NCI-H510A treated with DMSO at 0.1 percent for 48 hours (cell line): ENCODE data around the gene GAK.
A peak's percentile ranks its signal among the peaks of the same experiment; 100 is the strongest.
"Not testable (repeated sequence)": the region's sequence is repeated elsewhere in the genome, so short reads cannot be mapped to it uniquely, and the experiment has no call there.

Source experiments
- DNase-seq: peaks from one replicate; lab custom pipeline; 2025; lab: John Stamatoyannopoulos, UW

GAK gene

DNA sequence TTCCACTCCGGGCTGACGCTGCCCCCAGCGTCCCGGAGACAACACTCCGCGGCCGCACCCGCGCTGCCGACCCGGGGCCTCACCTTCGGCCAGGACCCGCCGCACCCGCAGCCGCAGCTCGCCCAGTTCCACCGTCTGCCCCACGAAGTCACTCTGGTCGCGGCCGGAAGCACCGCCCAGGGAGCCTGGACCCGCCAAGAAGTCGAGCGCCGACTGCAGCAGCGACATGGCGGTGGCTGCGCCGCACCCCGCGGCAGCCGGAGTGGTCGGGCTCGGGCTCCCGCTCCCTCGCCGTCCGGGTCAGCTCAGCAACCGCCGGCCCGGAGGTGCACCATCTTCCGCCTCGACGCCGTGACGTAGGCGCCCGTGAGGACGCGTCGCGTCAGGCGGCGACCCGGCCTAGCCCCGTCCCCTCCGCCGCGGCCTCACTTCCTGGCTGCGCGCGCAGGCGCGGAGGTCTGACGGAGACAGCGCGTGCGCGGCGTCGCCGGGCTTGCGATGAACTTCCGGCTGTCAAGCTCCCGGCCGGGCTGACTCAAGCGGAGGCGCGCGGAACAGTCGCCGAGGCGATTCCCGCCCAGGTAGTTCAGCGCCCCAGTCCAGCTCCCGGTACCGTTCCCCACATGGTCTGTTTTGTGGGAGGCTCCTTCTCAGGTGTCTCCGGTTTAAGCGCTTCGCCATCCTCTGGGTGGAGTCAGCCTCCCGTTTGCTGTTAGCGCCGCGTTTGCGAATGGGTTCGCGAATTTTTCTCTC is at the start of gene GAK, which contains the start of gene TMEM175:
GAK (minus strand) TSS at position 357 of the 753 bp plus-strand sequence; CDS start at position 228, 129 bp downstream.
TMEM175 (plus strand) TSS at position 501 of the 753 bp plus-strand sequence. CDS start 15,280 bp downstream, outside the sequence.
- peak; percentile 76 for DNase-seq

DNA sequence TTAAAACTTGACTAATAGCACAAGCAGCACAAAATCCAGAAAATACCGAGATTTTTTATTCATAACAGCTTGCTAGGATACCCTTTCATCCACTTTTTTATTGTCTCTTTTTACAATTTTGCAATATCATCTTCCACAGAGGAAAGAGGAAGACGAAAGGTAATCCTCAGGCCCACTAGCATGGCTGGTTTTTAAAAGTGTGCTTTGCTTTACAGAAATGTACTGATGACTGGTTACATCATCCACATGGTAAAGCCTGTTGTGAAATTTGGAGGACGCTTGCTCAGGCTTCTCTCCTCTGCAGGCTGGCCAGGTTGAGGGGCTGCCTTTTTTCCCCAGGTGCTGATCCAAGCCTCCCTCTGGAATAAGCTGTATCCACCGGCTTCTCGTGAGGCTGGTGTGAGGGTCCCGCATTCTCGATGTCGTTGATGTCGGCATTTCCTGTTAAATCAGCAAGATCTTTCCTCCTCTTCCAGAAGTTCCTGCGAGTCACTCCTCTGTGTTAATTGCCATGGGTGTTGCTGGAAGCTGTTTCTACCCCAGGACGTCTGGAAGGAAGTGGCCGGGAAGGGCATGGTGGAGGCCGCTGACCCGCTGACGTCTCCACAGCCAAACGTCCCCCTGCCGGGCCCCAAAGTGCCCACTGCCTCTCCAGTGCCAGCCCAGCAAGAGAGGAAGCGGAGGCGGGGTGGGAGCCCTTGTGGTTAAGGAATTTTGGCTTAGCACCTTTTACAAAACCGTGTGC is 47.0 kb upstream of the GAK start:
- no peak for DNase-seq

DNA sequence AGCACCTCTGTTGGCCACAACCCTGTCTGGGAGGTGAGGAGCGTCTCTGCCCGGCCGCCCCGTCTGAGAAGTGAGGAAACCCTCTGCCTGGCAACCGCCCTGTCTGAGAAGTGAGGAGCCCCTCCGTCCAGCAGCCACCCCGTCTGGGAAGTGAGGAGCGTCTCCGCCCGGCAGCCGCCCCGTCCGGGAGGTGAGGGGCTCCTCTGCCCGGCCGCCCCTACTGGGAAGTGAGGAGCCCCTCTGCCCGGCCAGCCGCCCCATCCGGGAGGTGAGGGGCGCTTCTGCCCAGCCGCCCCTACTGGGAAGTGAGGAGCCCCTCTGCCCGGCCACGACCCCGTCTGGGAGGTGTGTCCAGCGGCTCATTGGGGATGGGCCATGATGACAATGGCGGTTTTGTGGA is 43.9 kb upstream of the GAK start:
- DNase-seq = not testable (repeated sequence)

DNA sequence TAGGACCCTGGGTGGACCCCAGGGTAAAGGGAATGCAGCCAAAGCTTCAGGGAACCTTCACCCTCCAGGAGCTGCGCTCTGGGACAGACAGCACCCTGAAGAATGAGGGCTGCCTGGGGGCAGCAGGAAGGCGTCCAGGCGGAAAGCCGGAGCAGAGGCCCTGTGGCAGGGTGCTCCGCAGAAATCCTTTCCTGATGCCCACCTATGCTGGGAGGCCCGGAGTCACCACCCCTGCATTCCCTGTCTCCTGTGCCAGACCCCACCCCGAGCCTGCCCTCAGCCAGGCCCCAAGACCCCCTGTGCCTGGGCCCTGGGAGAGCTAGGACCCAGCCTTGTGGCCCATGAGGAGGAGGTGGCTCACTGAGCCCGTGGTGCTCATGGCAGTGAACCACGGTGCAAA is 42.6 kb upstream of the GAK start:
- no peak for DNase-seq

DNA sequence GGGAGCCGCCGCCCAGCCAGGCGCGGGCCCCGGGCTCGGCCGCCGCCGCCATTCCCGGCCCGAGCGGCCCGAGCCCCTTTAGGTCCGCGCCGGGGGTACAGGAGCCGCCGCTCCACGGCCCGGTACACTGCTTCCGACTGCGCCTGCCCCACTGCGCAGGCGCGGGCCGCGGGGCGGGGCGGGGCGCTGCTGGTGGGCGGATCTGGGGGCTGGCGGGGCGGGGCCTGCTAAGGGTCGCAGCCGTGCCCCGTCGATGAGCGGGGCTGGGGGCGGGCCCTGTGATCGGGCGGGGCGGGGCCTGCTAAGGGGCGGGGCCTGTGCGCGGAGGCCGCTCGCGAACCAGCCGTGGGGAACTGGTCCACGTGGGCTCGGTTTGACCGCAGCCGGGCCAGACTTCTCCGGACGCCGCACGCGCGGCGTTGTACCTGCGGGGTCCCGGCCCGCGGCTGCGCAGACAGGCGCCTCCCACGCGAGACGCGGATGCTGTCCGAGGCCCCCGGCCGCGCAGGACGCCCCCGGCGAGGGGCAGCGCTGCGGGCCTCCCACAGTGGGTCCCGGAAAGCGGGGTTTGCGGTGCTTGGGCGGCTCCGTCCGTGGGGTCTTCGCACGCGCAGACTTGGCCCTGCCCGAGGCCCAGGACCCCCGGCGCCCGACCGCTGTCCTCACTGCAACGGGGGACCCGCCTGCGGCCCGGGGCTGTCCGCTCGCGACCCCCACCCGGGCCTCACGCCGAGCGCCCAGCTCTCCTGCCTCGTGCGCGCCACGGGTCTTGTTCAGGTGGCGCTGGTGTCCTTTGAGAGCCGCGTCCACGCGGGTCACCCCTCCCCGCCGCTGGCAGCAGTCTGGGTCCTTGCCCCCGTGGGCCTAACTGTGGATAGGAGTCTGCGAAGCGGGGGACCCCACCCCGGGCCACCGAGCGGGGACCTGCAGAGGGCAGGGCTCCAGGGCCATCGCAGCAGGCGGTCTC is 41.6 kb upstream of the GAK start, which contains the start of gene DGKQ:
DGKQ (minus strand) TSS at position 139 of the 967 bp plus-strand sequence; CDS start at position 52, 87 bp downstream.
- no peak for DNase-seq

DNA sequence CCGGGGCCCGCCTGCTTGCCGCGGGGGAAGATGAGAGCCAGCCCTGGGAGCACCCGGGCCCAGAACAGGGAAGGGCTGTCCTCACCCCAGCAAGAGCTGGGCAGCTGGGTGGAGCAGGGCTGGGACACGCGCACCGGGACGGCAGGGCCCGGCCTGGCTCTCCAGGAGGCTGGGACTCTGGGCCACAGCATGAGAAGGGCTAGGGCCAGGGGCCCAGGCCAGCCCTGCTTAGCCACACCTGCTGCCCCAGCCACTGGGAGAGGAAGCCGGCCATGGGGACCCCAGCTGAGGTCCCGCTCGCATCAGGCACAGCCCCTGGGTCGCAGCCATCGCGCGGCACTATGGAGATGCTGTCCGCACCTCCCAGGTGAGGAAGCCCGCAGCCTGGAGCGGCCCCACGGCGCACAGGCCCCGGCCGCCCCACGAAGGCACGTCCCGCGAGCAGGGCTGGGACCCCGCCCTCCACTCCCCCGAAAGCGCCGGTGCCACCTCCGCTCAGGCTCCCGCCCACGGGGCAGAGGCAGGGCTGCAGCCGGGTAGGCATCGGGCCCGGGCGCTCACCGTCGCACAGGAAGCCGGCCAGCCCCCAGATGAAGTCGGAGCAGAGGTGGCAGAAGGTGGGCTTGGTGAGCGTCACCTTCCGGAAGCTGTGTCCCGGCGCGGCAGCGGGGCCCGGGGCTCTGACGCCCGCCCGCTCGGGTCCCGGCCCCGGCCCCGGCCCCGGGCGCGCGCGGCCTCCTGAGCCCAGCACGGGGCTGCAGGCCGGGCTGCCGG is 40.7 kb upstream of the GAK start:
- no peak for DNase-seq

DNA sequence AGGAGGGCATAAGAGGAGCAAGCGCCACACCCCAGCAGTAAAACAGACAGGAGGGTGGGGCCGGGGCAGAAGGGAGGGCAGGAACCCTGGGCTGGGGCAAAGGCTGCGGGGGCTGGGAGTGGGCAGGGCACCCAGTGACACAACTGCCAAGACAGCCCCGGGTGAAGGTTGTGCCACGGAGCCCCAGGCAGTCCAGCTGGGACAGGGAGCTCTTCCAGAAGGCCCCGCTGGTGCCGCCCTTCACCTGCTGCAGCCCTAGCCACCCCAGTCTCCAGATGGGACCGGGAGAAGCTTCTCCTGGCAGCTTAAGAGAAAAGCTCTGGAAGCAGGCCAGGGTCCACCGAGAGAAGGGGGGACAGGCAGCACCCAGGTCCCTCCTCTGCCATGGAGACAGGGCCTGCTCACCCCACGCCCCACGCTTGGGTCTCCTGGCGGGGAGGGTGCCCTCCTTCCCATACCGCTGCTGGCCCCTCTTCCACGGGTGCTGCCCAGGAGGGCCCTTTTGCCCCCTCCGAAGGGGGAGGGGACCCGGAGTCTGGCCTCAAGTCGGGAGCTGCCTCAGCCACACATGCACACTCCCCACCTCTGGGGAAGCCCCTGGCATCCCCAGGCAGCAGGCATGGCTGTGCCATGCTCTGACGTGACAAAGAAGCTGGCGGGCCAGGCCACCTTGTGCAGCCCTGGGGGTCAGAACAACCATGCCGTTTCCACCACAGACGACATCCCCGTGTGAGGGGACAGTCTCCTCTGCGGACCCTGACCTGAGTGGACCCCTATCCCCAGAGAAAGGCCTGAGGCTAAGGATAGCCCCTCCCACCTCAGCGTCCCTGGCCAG is 39.8 kb upstream of the GAK start:
- no peak for DNase-seq

DNA sequence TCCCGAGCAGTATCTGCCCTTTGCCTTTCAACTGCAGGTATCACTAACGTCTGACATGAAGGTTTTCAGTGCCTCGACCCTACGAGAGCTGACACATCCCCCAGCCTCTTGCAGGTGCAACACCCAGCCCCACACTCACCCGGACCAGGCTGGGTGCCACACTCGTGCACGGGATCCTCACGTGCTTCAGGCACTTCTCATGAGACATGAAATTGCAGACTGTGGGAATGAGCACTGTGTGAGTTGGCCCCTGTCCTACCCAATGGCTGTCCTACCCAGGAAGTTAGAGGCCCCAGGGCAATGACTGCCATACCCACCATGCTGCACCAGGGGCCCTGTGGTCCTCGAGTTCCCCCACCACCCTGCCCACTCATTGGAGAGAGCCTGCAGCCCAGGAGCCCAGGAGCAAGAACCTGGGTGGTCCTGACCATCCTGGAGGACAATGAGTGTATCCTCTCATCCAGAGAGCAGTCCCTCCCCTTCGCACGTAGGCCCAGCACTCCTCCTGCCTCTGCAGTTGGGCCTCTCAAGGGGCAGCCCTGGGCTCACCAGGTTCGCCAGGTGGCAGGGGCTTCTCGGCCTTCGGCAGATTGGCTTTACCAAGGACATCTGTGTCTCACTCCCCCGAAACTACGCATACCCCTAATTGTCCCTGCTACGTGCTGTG is 38.9 kb upstream of the GAK start:
- no peak for DNase-seq

DNA sequence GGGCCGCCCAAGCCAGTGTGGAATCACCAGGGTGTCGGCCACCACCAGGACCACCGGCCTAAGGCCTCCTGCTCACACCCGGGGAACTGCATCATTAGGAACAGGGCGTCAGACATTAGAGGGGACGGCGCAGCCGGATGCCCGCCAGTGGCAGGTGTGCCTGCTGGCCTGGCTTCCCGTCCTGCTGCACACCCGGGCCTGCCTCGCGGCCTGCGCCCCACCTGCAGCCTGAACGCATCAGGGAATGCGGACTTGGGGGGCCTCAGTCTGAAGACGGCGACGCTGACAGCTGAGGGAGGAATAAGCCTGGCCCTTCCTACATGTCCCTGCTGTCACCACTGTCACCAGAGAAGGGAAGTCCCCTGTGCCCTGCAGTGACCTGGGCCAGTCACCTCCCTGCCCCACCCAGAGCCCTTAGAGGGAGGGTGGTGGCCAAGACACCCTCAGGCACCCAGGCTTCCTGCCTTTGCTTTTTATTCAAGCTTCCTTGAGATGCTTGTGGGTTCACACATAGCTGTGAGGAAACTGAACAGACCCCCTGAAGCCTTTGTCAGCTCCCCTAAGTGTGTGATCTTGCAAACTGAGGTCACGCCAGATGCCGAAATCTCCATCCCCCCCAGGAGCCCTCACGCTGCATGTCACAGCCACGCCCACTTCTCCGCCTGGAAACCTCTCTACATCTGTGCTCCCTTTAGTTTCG is 38.1 kb upstream of the GAK start:
- no peak for DNase-seq

DNA sequence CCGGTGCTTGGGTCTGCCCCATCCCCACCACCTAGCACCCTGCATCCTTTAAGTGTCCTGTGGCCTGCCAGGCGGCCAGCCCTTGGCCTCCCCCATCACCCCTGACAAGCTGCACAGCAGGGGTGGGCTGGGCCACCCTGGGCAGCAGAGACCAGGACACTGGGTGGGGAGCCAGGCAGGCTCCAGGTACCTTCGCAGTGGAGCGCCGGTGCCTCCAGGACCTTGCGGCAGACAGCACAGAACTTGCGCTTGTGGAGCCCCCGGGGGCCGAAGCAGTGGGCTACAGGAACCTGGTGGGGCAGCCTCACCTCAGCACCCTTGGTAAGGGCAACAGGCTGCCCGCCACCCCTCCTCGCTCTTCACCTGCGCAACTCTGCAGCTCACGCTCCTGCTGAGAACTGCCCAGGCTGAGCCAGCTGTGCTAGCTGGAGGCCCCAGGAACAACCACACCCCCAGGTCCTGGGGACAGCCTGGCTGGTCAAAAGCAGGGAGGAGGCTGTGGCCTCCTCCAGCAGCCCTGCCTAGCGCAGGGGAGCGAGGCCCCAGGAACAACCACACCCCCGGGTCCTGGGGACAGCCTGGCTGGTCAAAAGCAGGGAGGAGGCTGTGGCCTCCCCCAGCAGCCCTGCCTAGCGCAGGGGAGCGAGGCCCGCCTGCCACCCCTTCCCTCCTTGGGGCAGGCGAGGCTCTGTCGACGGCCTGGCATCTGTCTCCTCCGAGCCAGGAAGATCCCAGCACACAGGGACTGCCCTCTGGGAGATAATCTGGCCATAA is 36.7 kb upstream of the GAK start:
- no peak for DNase-seq

DNA sequence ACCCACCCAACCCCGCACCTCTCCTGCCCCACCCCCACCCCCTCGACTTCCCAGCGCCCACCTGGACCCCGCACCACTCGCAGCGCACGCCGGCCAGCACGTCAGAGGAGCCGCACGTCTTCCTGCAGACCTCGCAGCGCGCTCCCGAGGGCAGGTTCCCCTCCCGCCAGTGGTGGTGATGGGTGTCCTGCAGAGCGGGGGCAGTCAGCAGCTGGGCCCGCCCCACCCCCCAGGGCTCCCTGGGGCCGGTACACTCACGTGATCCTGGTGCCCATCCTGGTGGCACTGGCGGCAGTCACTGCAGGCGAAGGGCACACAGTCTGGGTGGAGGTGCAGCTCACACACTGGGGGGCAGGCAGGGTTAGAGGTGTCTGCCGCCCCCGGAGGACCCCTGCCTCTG is 36.1 kb upstream of the GAK start:
- no peak for DNase-seq

DNA sequence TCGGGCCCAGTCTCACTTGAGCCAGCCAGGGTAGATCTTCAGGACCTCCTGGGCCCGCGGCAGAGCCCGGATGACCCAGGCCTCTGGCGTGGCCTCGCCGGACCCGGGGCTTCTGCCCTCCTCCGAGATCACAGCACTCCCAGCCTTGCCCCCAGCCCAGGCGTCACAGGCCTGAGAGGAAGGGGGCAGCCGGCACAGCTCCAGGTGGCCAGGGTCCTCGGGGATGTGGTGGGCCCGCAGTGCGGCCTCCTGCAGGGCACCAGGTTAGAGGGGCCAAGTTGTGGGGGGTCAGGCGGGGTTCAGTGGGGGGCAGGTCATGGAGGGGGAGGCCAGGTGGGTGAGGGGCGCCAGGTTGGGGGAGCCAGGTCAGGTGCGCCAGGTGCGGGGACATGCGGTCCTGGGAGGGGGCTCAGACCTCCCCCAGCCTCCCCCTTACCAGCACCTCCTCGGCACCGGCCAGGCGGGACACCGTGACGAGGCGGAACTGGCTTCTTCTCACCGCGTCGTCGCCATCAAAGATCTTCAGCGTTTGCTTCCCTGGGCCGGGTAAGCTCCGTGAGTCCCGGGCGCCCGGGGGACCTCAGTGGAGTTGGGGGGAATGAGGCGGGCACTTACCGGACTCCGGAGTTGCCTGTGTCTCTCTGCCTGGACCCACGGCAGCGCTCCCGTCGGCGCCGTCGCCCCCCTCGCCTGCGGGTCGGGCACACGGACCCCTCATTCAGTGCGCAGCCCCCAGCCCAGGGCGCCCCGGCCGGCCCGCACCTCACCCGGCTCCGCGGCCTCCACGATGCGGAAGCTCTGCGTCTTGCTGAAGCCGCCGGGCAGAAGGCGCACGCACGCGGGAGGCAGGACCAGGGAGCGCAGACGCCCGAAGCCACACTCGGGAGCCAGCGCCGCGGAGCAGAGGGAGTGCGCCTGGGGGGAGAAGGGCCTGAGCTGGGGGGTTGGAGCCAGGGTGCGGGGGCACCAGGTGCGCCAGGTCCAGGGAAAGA is 35.3 kb upstream of the GAK start:
- no peak for DNase-seq

DNA sequence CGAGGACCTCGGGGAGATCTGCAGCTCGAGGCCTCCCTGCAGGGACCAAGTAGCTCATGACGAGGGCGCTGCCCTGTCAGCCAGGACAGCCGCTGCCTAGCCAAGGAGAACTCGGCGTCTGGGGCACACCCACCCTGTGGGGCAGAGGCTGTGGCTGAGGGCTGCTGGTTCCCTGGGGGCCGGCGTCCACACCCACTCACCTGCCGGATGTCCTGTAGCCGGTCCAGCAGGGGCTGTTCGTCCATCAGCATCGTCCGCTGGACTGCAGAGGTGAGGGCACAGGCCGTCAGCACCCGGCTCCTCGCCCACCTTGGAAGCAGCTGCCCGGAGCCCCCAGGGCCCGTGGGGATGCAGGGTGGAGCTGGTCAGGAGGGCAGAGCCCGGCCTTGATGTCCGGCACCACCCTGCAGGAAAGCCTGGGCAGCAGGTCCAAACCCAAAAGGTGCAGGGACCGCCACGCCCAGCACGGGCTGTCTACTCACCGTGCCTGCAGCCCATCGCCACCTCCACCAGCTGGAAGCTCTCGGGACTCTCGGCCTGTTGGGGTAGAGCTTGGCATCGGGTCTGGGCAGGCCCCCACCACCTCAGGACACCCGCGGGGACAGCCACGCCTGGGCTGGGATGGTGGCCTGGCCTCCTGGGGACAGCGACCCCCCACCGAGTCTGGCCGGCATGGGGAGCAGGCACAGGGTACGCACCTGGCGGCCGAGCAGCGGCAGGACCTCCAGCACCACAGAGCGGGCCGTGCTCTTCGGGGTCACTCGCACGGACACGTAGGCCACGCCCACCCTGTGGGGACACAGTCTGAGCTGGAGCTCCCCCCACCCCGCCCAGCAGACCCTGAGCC is 34.4 kb upstream of the GAK start:
- DNase-seq = no peak

DNA sequence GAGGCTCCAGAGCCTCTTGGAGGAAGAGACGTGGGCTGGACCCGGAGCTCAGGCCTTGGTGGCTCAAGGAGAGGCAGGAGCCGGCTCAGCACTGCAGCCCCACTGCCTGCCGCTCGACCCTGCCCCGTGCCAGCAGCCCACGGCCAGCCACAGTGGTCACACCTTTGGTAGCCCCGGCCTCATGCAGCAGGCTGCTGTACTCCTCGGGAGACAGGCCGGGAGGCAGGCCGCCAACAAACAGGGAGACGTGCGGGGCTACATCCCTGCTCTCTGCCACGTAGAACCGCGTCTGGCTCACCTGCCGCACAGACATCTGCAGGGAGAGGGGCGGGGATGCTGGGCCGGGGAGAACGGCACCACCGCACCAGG is 33.6 kb upstream of the GAK start:
- DNase-seq = no peak

DNA sequence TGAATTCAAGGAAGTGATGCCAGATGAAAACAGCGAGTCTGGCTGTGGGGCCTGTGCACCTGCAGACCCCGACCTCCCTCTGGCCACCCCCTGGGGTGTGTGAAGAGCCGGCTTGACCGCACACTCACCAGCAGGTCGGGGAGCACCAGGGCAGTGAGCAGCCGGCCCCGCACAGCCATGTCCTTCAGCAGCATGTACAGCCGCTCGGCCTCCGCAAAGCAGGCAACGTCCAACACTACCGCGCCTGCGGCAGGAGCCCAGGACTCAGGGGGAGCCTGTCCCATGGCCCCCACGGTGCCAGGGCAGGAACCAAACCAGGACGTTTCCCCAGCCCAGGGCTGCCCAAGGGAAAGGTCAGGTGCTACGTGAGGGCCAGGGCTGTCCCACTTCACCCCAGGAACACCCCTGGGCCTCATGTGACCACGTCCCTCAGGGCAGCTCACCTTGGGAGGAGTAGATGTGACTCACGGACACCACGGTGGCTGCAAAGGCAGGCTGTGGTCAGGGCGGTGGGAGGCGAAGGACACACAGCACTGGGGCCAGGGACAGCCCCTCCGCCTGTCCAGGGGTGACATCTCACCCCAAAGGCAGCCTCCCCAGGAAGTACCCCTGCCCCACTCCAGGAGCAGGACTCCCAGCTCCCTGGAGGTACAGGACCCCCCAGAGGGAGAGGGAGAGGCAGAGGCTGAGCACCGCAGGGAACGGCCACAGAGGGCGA is 33.1 kb upstream of the GAK start:
- DNase-seq = no peak
